ENCODE data around the gene TRIM51G.
"Not testable (repeated sequence)": the region's sequence is repeated elsewhere in the genome, so short reads cannot be mapped to it uniquely, and the experiment has no call there.

TRIM51G gene

GRCh38 chr11:48983785-48984184 is at the start of gene TRIM51G:
Gene TRIM51G (minus strand): TSS chr11:48983885. CDS start chr11:48981695, 2,190 bp downstream.
- DNase-seq, result not testable (repeated sequence)

- not testable (repeated sequence) for DNase-seq
These were observed 44.8 kb upstream of the TRIM51G start, which contains the start of gene TRIM49B for GRCh38 chr11:49028523-49028922. Gene TRIM49B (plus strand): TSS chr11:49028823. CDS start chr11:49031600, 2,777 bp downstream.

GRCh38 chr11:48968592-48968991 is 15.1 kb downstream of the TRIM51G start:
- not testable (repeated sequence) for DNase-seq

GRCh38 chr11:48955315-48956049 is 28.2 kb downstream of the TRIM51G start:
- DNase-seq, result not testable (repeated sequence)

- DNase-seq, result not testable (repeated sequence)
These were observed 37.9 kb downstream of the TRIM51G start for GRCh38 chr11:48945796-48946195.

All from CD4-positive, alpha-beta T cell treated with Interleukin-17A for 1 hour (primary cell).